T1000 (cell line): ENCODE data around the gene DUSP19.

ENCODE experiments used
- DNase-seq: peaks from one replicate; lab custom pipeline; 2025; ENCODE audit warnings: mixed read lengths; lab: John Stamatoyannopoulos, UW

The DUSP19 gene

GRCh38 chr2:183125659-183126341, 47.3 kb downstream of the DUSP19 start:
- DNase-seq, result no peak

GRCh38 chr2:183126635-183127034, 48.1 kb downstream of the DUSP19 start:
- no peak for DNase-seq

- DNase-seq, result no peak
Measured at GRCh38 chr2:183134016-183134415, 55.5 kb downstream of the DUSP19 start.

- DNase-seq, result no peak
Measured at GRCh38 chr2:183148955-183149354, 70.4 kb downstream of the DUSP19 start.

- no peak for DNase-seq
Measured at GRCh38 chr2:183149489-183149888, 70.9 kb downstream of the DUSP19 start.
